GM18526 (cell line): ENCODE measurements around the gene MAP4K2.

Experiments used
- POLR2A ChIP-seq: IDR thresholded peaks from 3 replicates; pipeline ENCODE4 v1.6.1; 2011; ENCODE audit not compliant: insufficient read length; ENCODE audit errors: extremely low read depth

Gene MAP4K2

GRCh38 chr11:64802370-64803157 lies 450 bp downstream of the MAP4K2 start:
- TF ChIP-seq POLR2A: peak; percentile 34

DNA sequence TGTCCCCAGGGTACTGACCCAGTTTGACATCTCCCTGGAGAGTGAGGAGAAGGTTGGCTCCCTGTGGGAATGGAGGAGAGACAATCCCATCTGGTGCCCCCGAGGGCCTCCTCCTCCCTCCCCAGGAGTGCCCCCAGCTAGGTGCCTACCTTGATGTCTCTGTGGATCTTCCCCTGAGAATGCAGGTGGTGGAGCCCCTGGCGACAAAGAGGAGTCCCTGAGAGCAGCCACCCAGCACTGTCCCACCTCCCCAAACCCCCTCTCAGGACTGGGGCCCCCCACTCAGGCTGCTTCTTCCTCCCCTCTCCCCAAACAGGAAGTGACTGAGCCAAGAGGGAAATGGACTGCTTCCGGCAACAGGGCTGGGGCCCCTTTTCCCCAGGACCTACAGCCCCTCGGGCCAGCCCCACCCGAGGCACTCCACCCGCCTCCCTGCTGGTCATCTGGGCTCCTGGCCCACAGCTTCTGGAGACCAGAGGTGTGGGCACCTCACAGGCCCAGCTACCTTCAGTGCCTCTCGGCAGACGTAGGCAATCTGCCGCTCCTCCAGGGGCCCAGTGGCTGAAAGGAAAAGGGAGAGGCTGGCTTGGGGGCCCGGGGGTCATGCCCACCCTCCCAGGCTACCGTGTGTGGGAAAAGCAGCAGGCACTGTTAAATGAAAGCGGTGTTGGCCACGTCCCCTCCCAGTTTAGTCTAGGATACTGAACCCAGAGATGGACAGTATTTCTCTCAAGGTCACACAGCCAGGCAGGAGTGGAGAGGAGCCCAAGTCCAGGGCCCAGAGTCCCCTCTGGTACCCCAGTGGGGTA lies 1.2 kb downstream of the MAP4K2 start:
- no peak for TF ChIP-seq POLR2A

GRCh38 chr11:64801158-64801464 lies 1.9 kb downstream of the MAP4K2 start:
- no peak for TF ChIP-seq POLR2A

- TF ChIP-seq POLR2A: no peak
Observed at GRCh38 chr11:64800303-64801157, 2.5 kb downstream of the MAP4K2 start.

- TF ChIP-seq POLR2A: no peak
Observed at GRCh38 chr11:64799623-64800302, 3.3 kb downstream of the MAP4K2 start.

DNA sequence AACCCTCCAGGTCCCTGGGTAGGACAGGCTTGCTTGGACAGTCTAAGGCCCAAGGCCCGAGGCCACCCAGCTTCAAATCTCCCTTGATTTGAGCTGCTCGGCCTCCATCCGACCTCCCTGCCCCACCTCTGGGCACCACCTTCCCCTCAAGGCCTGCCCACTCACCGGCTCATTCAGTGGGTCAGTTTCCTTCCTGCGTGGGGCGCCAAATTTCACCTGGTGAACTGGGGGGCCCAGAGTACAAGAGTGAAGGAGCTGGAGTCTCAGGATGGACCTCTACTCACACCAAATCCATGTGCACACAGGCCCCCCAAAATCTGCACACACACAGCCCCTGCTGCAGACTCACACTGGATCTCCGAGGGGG lies 3.8 kb downstream of the MAP4K2 start:
- TF ChIP-seq POLR2A: no peak

DNA sequence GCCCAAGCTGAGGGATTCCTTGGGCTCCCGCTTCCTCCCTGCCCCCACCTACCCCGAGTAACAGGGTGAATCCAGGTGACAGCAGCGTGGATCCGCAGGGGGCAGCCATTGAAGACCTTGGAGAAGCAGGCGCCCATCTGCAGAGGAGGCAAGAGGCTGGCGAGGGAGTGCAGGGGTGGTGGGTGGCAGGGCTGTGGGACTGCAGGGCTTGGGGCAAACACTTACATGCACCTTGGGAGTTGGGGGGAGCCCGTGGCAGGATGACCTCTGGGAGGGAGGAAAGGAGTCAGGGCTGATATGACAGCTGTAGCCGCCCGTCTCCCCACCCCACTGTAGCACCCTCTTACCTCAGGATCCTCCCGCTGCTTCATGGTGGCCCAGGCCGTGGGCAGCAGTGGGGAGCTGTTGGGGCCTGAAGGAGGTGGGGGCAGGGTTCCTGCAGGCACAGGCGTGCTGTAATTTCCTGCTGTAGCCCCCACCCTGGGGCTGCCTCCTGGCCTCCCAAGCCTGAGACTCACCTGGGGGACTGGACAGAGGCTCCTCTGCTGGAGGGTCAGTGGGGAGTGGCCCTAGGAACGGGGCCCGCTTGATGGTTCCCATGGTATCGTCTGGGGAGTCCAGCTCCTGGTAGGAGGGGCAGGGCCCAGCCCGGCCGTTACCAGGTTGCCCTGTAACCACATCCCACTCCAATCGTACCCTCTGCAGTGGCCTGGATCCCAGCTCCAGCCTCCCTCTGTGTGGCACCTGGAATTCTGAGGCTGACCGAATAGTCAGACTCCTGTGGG lies 6.1 kb downstream of the MAP4K2 start:
- no peak for TF ChIP-seq POLR2A

GRCh38 chr11:64796047-64796756 lies 6.8 kb downstream of the MAP4K2 start:
- TF ChIP-seq POLR2A: no peak

DNA sequence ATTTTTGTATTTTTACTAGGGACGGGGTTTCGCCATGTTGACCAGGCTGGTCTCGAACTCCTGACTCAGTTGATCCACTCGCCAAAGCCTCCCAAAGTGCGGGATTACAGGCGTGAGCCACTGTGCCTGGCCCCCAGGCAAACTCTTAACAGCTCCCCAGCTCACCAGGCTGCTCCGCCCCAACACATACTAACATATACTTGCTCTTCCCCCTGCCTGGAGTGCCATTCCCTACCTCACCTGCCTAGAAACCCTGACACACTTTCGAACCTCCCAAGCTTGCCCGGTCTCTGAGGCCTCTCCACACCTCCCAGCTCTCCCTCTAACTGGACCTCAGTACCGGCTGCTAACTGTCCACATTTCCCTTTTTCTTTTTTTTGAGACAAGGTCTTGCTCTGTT lies 8.5 kb downstream of the MAP4K2 start:
- TF ChIP-seq POLR2A: no peak

- TF ChIP-seq POLR2A: no peak
Observed at GRCh38 chr11:64793271-64794160, 9.5 kb downstream of the MAP4K2 start.

GRCh38 chr11:64792482-64792881 lies 10.5 kb downstream of the MAP4K2 start:
- no peak for TF ChIP-seq POLR2A

- no peak for TF ChIP-seq POLR2A
Observed at GRCh38 chr11:64791781-64792291, 11.2 kb downstream of the MAP4K2 start.
